Cerebellar cortex (tissue), 1 donor: ENCODE measurements around the gene TUBGCP5.
"Not testable (repeated sequence)": the region's sequence is repeated elsewhere in the genome, so short reads cannot be mapped to it uniquely, and the experiment has no call there.

ENCODE experiments used
- DNase-seq: peaks from one replicate; pipeline ENCODE4 v3.0.0-alpha.2; 2015; ENCODE audit warnings: low spot score

Gene TUBGCP5

GRCh38 chr15:23041736-23042135, 2.4 kb upstream of the TUBGCP5 start:
- DNase-seq = not testable (repeated sequence)

- no peak for DNase-seq
These were observed 530 bp upstream of the TUBGCP5 start for GRCh38 chr15:23039917-23040281.

- DNase-seq = peak; percentile 38
These were observed 635 bp downstream of the TUBGCP5 start for GRCh38 chr15:23038726-23039142.

GRCh38 chr15:23035964-23036566, 3.3 kb downstream of the TUBGCP5 start:
- peak; percentile 32 for DNase-seq

- DNase-seq = no peak
These were observed 5.4 kb downstream of the TUBGCP5 start for GRCh38 chr15:23033979-23034378.

- no peak for DNase-seq
These were observed 13.2 kb downstream of the TUBGCP5 start for GRCh38 chr15:23026218-23026617.

- no peak for DNase-seq
These were observed 17.2 kb downstream of the TUBGCP5 start for GRCh38 chr15:23022156-23022555.

- no peak for DNase-seq
These were observed 24.9 kb downstream of the TUBGCP5 start for GRCh38 chr15:23014394-23015000.

- no peak for DNase-seq
These were observed 25.7 kb downstream of the TUBGCP5 start for GRCh38 chr15:23013681-23014080.

GRCh38 chr15:23012616-23013015, 26.8 kb downstream of the TUBGCP5 start:
- not testable (repeated sequence) for DNase-seq

- DNase-seq = no peak
These were observed 35.6 kb downstream of the TUBGCP5 start for GRCh38 chr15:23003736-23004135.

- DNase-seq = no peak
These were observed 36.4 kb downstream of the TUBGCP5 start for GRCh38 chr15:23002920-23003319.

GRCh38 chr15:22995795-22996194, 43.6 kb downstream of the TUBGCP5 start:
- DNase-seq = no peak

GRCh38 chr15:22992024-22992326, 47.4 kb downstream of the TUBGCP5 start:
- no peak for DNase-seq

GRCh38 chr15:22989576-22990477, 49.5 kb downstream of the TUBGCP5 start:
- DNase-seq = no peak

- no peak for DNase-seq
These were observed 50.6 kb downstream of the TUBGCP5 start for GRCh38 chr15:22988811-22989210.

- not testable (repeated sequence) for DNase-seq
These were observed 57.4 kb downstream of the TUBGCP5 start for GRCh38 chr15:22981931-22982330.

GRCh38 chr15:22981051-22981840, 58.1 kb downstream of the TUBGCP5 start:
- DNase-seq = peak; percentile 40

- DNase-seq = peak; percentile 60
These were observed 58.9 kb downstream of the TUBGCP5 start, which contains the start of gene CYFIP1 for GRCh38 chr15:22980189-22981050. CYFIP1 (minus strand) TSS chr15:22980368; CDS start chr15:22947285, 33,083 bp downstream.

- peak; percentile 40 for DNase-seq
These were observed 59.9 kb downstream of the TUBGCP5 start for GRCh38 chr15:22979238-22980188.
